GM13976 (cell line): ENCODE measurements around the gene TMEM117.
"Not testable (repeated sequence)": the region's sequence is repeated elsewhere in the genome, so short reads cannot be mapped to it uniquely, and the experiment has no call there.

ENCODE experiments used
- DNase-seq: peaks from one replicate; pipeline ENCODE4 v3.0.0; 2012; ENCODE audit warnings: low spot score
- in situ Hi-C: fragments of 300-500 bp; cut with MboI; formaldehyde crosslinking; loops from one replicate; pipeline ENCODE4 v1.12.0; 2022; ENCODE audit warnings: low sequenced_read_pairs, mixed read lengths, inconsistent platforms; ENCODE audit not compliant: unreplicated experiment
- TF ChIP-seq, protein P1 (sequence below): IDR thresholded peaks from 2 replicates; pipeline ENCODE4 v1.5.1; 2012; ENCODE audit warnings: borderline replicate concordance, mild to moderate bottlenecking; ENCODE audit not compliant: insufficient read depth; ENCODE audit errors: extremely low read depth, missing control alignments, control extremely low read depth

The TMEM117 gene

DNA sequence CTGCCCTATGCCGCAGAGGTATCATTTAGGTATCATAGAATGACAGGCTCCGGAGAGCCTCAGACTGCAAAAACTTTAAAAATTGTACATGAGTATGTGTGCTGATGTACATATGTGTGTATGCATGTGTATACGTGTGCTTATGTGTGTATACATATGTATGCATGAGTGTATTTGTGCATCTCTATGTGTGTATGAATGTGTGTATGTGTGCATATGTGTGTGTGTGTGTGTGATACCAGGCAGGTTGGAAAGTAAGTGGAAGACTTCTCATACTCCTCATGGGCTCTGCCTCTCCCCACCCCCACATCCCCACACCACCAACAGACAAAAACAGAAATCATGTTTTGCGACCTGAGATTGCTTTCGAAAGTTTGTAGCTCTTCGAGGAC lies 621 bp upstream of the TMEM117 start:
- in situ Hi-C loops: no loop called here
- TF ChIP-seq, protein P1, sequence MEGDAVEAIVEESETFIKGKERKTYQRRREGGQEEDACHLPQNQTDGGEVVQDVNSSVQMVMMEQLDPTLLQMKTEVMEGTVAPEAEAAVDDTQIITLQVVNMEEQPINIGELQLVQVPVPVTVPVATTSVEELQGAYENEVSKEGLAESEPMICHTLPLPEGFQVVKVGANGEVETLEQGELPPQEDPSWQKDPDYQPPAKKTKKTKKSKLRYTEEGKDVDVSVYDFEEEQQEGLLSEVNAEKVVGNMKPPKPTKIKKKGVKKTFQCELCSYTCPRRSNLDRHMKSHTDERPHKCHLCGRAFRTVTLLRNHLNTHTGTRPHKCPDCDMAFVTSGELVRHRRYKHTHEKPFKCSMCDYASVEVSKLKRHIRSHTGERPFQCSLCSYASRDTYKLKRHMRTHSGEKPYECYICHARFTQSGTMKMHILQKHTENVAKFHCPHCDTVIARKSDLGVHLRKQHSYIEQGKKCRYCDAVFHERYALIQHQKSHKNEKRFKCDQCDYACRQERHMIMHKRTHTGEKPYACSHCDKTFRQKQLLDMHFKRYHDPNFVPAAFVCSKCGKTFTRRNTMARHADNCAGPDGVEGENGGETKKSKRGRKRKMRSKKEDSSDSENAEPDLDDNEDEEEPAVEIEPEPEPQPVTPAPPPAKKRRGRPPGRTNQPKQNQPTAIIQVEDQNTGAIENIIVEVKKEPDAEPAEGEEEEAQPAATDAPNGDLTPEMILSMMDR: no peak
- no peak for DNase-seq

DNA sequence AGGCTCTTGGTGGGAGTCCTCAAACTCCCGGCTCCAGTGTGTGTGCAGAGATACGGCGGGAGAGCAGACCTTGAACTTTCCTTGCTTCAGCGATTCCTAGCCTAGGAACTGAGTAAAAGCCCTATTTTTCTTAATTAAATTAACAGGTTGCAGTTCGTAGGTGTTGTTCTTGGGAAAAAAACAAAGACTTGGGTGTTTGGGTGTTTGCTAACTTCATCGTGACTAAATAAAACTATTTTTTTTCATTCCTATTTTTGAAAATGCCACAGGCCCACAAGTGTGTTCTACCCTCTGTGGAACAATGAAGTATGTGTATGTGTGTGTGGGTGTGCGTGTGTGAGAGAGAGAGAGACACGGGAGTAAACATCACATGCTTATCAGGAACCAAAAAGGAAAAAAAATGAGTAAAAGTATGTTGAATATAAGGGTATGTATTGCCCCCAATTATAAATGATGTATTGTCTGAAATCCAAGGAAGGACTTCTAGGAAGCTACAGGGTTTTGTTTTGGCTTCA lies 651 bp downstream of the TMEM117 start:
- TF ChIP-seq, protein P1: no peak
- in situ Hi-C loops: no loop called here
- DNase-seq: no peak

DNA sequence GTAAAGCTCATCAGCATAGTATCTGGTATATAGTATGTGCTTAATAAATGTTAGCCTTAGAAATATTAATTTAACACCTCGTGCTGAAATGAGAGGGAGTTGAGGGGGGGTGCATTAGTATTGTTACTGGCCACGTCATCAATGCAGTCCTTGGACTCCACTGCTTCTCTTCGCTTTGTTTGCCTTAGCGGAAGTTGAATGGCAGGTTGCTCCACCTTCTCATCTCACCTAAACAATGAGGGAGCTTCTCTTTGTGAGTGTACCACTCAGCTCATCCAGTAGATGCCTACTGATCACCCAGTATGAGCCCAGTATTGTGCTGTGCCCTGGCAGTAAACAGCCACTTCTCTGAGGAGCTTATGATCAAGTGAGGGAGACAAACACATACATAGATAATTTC lies 4.5 kb downstream of the TMEM117 start:
- in situ Hi-C loops: no loop called here
- TF ChIP-seq, protein P1: no peak
- no peak for DNase-seq

DNA sequence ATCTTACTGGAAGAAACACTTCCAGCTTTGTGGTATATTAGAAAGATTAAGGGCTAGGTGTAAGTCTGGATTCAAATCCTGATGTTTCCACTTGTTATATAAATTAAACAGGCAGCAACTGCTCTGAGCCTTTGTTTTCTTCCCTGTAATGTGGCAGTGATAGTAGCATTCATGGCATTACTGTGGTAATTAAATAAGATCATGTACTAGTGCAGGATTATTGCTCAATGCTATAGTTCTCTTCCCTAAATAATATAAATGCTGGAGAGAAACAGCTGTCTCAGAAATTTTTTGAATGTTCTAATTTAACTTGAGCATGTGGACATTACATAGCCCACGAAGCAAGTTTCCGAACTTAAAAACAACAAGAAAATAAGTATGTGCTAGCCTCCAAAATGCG lies 5.4 kb downstream of the TMEM117 start:
- TF ChIP-seq, protein P1: no peak
- no peak for DNase-seq
- in situ Hi-C loops: no loop called here

DNA sequence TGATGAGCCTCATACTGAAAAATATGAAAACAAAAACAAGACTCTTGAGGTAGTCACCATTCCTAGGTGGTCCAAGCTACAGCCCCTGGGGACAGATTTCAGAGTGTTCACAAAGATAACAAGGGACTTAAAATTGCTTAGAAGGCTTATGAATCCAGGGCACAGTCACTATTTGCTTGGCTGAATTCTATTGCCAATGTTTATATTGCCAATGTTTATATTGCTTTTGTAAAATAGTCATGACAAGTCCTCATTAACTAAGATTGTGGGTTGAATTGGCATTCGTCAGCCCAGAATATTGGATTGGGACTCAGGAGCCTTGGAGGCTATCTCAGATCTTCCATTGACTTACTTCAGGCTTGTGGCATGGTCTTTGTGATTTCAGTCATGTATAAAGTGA lies 6.4 kb downstream of the TMEM117 start:
- no peak for DNase-seq
- in situ Hi-C loops: no loop called here
- TF ChIP-seq, protein P1: no peak

DNA sequence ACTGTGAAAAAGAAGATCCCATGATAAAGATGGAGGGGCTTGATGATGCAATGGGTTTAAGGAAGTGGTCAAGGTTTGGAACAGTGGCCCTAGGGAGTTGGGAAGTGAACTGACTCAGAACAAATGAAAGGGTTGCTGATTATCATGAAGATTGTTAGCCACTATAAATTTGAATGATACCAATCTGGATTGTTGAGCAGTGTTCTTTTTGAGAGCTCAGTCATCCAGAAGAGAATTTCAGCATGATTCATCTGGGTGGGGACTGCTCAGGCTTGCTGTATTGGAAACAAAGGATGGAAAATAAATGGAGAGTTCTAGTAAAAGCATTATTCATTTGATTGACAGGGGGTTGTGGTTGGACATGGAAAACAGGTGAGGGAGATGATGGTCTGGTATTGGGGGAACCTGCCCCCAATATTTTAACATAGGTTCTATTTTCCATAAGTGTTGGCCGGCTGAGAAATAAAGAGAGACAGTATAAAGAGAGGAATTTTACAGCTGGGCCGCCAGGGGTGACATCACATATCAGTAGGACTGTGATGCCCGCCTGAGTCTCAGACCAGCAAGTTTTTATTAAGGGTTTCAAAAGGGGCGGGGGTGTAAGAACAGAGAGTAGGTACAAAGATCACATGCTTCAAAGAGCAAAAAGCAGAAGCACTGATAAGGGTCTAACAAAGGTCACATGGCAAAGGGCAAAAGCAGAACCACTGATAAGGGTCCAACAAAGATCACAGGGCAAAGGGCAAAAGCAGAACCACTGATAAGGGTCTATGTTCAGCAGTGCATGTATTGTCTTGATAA lies 11.7 kb downstream of the TMEM117 start:
- DNase-seq, in situ Hi-C loops: not testable (repeated sequence)

DNA sequence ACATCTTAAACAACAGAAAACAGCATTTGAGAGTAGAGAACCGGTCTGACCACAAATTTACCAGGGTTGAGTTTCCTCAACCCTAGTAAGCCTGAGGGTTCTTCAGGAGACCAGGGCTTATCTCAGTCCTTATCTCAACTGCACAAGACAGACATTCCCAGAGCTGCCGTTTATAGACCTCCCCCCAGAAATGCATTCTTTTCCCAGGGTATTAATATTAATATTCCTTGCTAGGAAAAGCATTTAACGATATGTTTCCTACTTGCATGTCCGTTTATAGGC lies 12.3 kb downstream of the TMEM117 start:
- in situ Hi-C loops: no loop called here
- no peak for DNase-seq
- TF ChIP-seq, protein P1: no peak
